GM12878 (cell line): Measurements from ENCODE around the gene KRTAP1-4. TPM values are rescaled to one million over a fixed set of nuclear protein-coding genes. Genes with fewer than 3 reads are reported as not detected.

Source experiments
- ATAC-seq: fragments of 200-7000 bp; cut with Tn5 transposase; 3 replicates; pipeline ENCODE4 v1.9.1; 2020; ENCODE audit warnings: mild to moderate bottlenecking, moderate library complexity
- BruUV-seq: library from RNA; stranded (reverse); fragments of 400-500 nt; replicated peaks from 2 replicates; lab custom pipeline; 2021; lab: Mats Ljungman, UMichigan
- CTCF ChIA-PET: fragments of 300-600 bp; sonication (Branson Sonifier 250); formaldehyde crosslinking; extraction: SDS; loops from one replicate; lab custom pipeline; 2021; ENCODE audit warnings: inconsistent platforms; lab: Yijun Ruan, JAX
- POLR2A ChIA-PET: fragments of 350-600 bp; formaldehyde crosslinking; extraction: SDS; loops from one replicate; lab custom pipeline; 2021; ENCODE audit warnings: inconsistent platforms; lab: Charles Lee
- RAD21 ChIA-PET: fragments of 300-600 bp; sonication (Branson Sonifier 250); formaldehyde crosslinking; loops from one replicate; lab custom pipeline; 2023; ENCODE audit warnings: antibody characterized with exemption; ENCODE audit not compliant: unreplicated experiment; lab: Charles Lee
- SMC1A ChIA-PET: fragments of 300-600 bp; sonication (Branson Sonifier 250); formaldehyde crosslinking; loops from one replicate; lab custom pipeline; 2023; ENCODE audit not compliant: unreplicated experiment, uncharacterized antibody; lab: Charles Lee
- DNase-seq: peaks from one replicate; pipeline ENCODE4 v3.0.0-alpha.2; 2011; ENCODE audit warnings: low read depth, low spot score
- FAIRE-seq: peaks from 3 replicates; lab custom pipeline; 2011; peaks lifted over from hg19 to GRCh38; lab: Jason Lieb, UNC
- H2AFZ ChIP-seq: 2 replicates; pipeline ENCODE4 v1.6.0; 2011; ENCODE audit warnings: low read depth, low read length, control low read depth; ENCODE audit not compliant: control insufficient read depth
- H3K27ac ChIP-seq: 2 replicates; pipeline ENCODE4 v1.5.1; 2011; ENCODE audit warnings: control low read depth; ENCODE audit not compliant: control insufficient read depth, insufficient read depth
- H3K27me3 ChIP-seq, 2 experiments: replicated peaks in 1 of 2; 2 replicates each; pipeline versions ENCODE4 v1.6.0 to v1.6.1; 2011; ENCODE audit warnings: low read length in 1 of 2; ENCODE audit not compliant: control insufficient read depth in 2 of 2, insufficient read depth in 2 of 2
- H3K36me3 ChIP-seq, 2 experiments: 2 replicates each; pipeline ENCODE4 v1.5.1; 2011; ENCODE audit warnings: low read length in 1 of 2; ENCODE audit not compliant: control insufficient read depth in 2 of 2, insufficient read depth in 2 of 2
- H3K4me1 ChIP-seq: 2 replicates; pipeline ENCODE4 v1.6.1; 2011; ENCODE audit warnings: mild to moderate bottlenecking, low read length, moderate library complexity, mixed read lengths; ENCODE audit not compliant: control insufficient read depth, insufficient read depth
- H3K4me2 ChIP-seq: 2 replicates; pipeline ENCODE4 v1.6.0; 2011; ENCODE audit warnings: control low read depth; ENCODE audit not compliant: control insufficient read depth, insufficient read depth
- H3K4me3 ChIP-seq: fragments of 200-600 bp; sonication (generic); 2 replicates; pipeline ENCODE4 v1.5.1; 2016
- H3K79me2 ChIP-seq: 2 replicates; pipeline ENCODE4 v1.6.0; 2011; ENCODE audit warnings: low read length; ENCODE audit not compliant: control insufficient read depth, insufficient read depth
- H3K9ac ChIP-seq: 2 replicates; pipeline ENCODE4 v1.8.0; 2011; ENCODE audit warnings: low read length, control low read depth, mixed read lengths; ENCODE audit not compliant: control insufficient read depth, insufficient read depth
- H3K9me3 ChIP-seq: replicated peaks from 3 replicates; pipeline ENCODE4 v1.5.1; 2011; ENCODE audit warnings: mild to moderate bottlenecking, low read length; ENCODE audit not compliant: control insufficient read depth, insufficient read depth
- H4K20me1 ChIP-seq: 2 replicates; pipeline ENCODE4 v1.6.0; 2011; ENCODE audit not compliant: control insufficient read depth, insufficient read depth
- CHD4 ChIP-seq: fragments of 200-600 bp; sonication (generic); IDR thresholded peaks from 2 replicates; pipeline ENCODE4 v1.6.1; 2016; ENCODE audit warnings: mild to moderate bottlenecking
- EGR1 ChIP-seq, 2 experiments: IDR thresholded peaks; 1 replicate in 1 of 2; 2 replicates in 1 of 2; pipeline ENCODE4 v1.6.1; 2011 to 2012; ENCODE audit warnings: low read depth in 2 of 2, low read length in 2 of 2, borderline replicate concordance in 1 of 2, mild to moderate bottlenecking in 1 of 2, moderate library complexity in 1 of 2
- EP300 ChIP-seq, 2 experiments: fragments of 150-350 bp in 1 of 2; IDR thresholded peaks; 2 replicates each; pipeline ENCODE4 v1.6.1; 2011 to 2012; ENCODE audit warnings: low read depth in 2 of 2, low read length in 2 of 2, borderline replicate concordance in 1 of 2, improper control_type of control experiment in 1 of 2, inconsistent platforms in 1 of 2; ENCODE audit not compliant: control insufficient read depth in 1 of 2
- FOXM1 ChIP-seq: IDR thresholded peaks from 2 replicates; pipeline ENCODE4 v1.6.1; 2012; ENCODE audit warnings: low read depth, mild to moderate bottlenecking, inconsistent platforms, low read length, moderate library complexity
- HDAC6 ChIP-seq: fragments of 200-600 bp; sonication (generic); IDR thresholded peaks from one replicate; pipeline ENCODE4 v1.8.0; 2017; ENCODE audit warnings: antibody characterized with exemption; ENCODE audit not compliant: unreplicated experiment
- MEF2B ChIP-seq: fragments of 450-650 bp; IDR thresholded peaks from 2 replicates; pipeline ENCODE4 v1.6.1; 2018; ENCODE audit warnings: mild to moderate bottlenecking, moderate library complexity; ENCODE audit not compliant: partially characterized antibody, poor library complexity, severe bottlenecking
- NFXL1 ChIP-seq: fragments of 450-650 bp; IDR thresholded peaks from 2 replicates; pipeline ENCODE4 v1.6.1; 2017; ENCODE audit warnings: antibody characterized with exemption, mild to moderate bottlenecking, borderline replicate concordance
- PAX8 ChIP-seq: fragments of 450-650 bp; IDR thresholded peaks from 2 replicates; pipeline ENCODE4 v1.6.1; 2017; ENCODE audit warnings: mild to moderate bottlenecking, moderate library complexity
- RAD21 ChIP-seq: IDR thresholded peaks from 2 replicates; pipeline ENCODE4 v1.6.1; 2011; ENCODE audit warnings: mild to moderate bottlenecking, low read depth, low read length, moderate library complexity; ENCODE audit not compliant: insufficient read depth
- SPI1 ChIP-seq: IDR thresholded peaks from 2 replicates; pipeline ENCODE4 v1.6.1; 2011; ENCODE audit warnings: low read depth, mild to moderate bottlenecking, low read length, moderate library complexity, borderline replicate concordance; ENCODE audit not compliant: insufficient read depth
- TCF7 ChIP-seq: IDR thresholded peaks from 2 replicates; pipeline ENCODE4 v1.6.1; 2014; ENCODE audit warnings: antibody characterized with exemption, borderline replicate concordance
- ZBED1 ChIP-seq: IDR thresholded peaks from 2 replicates; pipeline ENCODE4 v1.6.1; 2016; ENCODE audit warnings: borderline replicate concordance
- WGBS: methylation state at CpG from one replicate; pipeline ENCODE4 v1.1.6; 2016; ENCODE audit warnings: low lambda C conversion rate; ENCODE audit not compliant: insufficient replicate concordance, insufficient coverage; ENCODE audit errors: missing lambda C conversion rate; 5-methylcytosine and 5-hydroxymethylcytosine counted together
- in situ Hi-C: fragments of 300-500 bp; cut with MboI; formaldehyde crosslinking; loops from 9 replicates; pipeline ENCODE4 v1.14.3; 2018; ENCODE audit warnings: mixed read lengths
- intact Hi-C: fragments of 100-400 bp; cut with micrococcal nuclease; formaldehyde crosslinking; loops from one replicate; pipeline ENCODE4 v1.14.2; 2022; ENCODE audit not compliant: unreplicated experiment
- polyA plus RNA-seq, 11 experiments: library from polyadenylated mRNA; depleted of rRNA in 4 of 11; unstranded in 6 of 11; stranded (reverse) in 5 of 11; fragments of >200 nt; fragmentation: Nextera tagmentation in 4 of 11; fragmentation: Illumina TruSeq in 1 of 11; extraction: Ambion mirVana in 4 of 11; extraction: Trizol in 1 of 11; gene quantifications; 1 replicate in 1 of 11; 2 replicates in 10 of 11; pipeline versions ENCODE4 v1.2.1 to v1.2.3, GENCODE V29; 2011 to 2016; ENCODE audit warnings: inconsistent platforms in 2 of 11, missing spikeins in 2 of 11, low read depth in 1 of 11
- total RNA-seq, 4 experiments: library from RNA; depleted of rRNA in 3 of 4; stranded (reverse); fragments of >200 nt in 3 of 4; fragmentation: Illumina TruSeq in 1 of 4; extraction: Trizol in 1 of 4; gene quantifications; 2 replicates each; pipeline versions ENCODE4 v1.2.1 to v1.2.3, GENCODE V29; 2013 to 2021
- TF ChIP-seq, protein P1 (sequence below): fragments of 450-650 bp; IDR thresholded peaks from 2 replicates; pipeline ENCODE4 v1.6.1; 2017; ENCODE audit warnings: mild to moderate bottlenecking, low read depth, inconsistent platforms; ENCODE audit not compliant: poor library complexity, severe bottlenecking
- TF ChIP-seq, protein P2 (sequence below): IDR thresholded peaks from 2 replicates; pipeline ENCODE4 v1.6.1; 2012; ENCODE audit warnings: low read depth, low read length, improper control_type of control experiment
- TF ChIP-seq, protein P3 (sequence below): fragments of 450-650 bp; IDR thresholded peaks from 2 replicates; pipeline ENCODE4 v1.6.1; 2017; ENCODE audit warnings: mild to moderate bottlenecking, moderate library complexity

The KRTAP1-4 gene
- total and polyA plus RNA-seq, 10 of the 15 experiments (the other 5 are each of a cell fraction or from before 2014, with no cell fraction given) = not detected

DNA sequence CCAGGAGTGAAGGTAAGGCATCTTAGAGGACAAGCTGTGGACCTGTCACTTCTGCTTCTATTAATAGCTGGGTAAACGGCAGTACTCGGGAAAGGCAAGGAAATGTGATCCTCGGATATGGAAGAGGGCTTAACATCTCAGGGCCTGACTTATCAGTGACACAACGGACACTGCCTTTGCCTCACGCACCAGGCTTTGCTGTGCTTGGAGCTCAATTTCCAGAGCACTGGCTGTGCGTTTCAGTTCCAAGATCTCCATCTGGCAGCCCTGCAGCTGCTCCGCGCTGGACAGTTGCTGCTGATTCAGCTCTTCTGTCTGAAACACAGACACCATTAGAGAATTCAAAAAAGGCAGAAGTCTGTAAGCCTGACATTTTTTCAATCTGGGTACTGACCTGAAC, 49.4 kb downstream of the KRTAP1-4 start:
- RAD21 ChIA-PET = no interaction called here
- 45% methylated on average over 8 of the region's 8 CpGs for WGBS
- H3K27ac ChIP-seq = no peak overlapping the region
- no peak overlapping the region for H3K9ac ChIP-seq
- POLR2A ChIA-PET = no interaction called here
- H3K79me2 ChIP-seq = no peaks in the 10 kb centered on the region
- CTCF ChIA-PET = no interaction called here
- intact Hi-C loops (no loop called here), in situ Hi-C loops (no loop called here)
- no peaks in the 10 kb centered on the region for H4K20me1 ChIP-seq
- BruUV-seq = no TSS peak
- H2AFZ ChIP-seq = no peak overlapping the region
- H3K4me2 ChIP-seq = no peak overlapping the region
- H3K9me3 ChIP-seq = no peaks in the 10 kb centered on the region
- TF ChIP-seq SPI1 (no peak), EP300 (IDR thresholded peaks at IDR 0.05; ENCODE audit: borderline replicate concordance in 1 of 2, control insufficient read depth in 1 of 2, low read depth in 2 of 2, low read length in 2 of 2) (no peak), FOXM1 (no peak), TCF7 (no peak), ZBED1 (no peak), RAD21 (no peak), MEF2B (no peak), HDAC6 (no peak), NFXL1 (no peak), CHD4 (no peak), PAX8 (no peak), EGR1 (IDR thresholded peaks at IDR 0.05; ENCODE audit: borderline replicate concordance in 1 of 2, low read depth in 2 of 2, low read length in 2 of 2) (no peak)
- TF ChIP-seq, protein P1, sequence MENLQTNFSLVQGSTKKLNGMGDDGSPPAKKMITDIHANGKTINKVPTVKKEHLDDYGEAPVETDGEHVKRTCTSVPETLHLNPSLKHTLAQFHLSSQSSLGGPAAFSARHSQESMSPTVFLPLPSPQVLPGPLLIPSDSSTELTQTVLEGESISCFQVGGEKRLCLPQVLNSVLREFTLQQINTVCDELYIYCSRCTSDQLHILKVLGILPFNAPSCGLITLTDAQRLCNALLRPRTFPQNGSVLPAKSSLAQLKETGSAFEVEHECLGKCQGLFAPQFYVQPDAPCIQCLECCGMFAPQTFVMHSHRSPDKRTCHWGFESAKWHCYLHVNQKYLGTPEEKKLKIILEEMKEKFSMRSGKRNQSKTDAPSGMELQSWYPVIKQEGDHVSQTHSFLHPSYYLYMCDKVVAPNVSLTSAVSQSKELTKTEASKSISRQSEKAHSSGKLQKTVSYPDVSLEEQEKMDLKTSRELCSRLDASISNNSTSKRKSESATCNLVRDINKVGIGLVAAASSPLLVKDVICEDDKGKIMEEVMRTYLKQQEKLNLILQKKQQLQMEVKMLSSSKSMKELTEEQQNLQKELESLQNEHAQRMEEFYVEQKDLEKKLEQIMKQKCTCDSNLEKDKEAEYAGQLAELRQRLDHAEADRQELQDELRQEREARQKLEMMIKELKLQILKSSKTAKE = no peak
- TF ChIP-seq, protein P2, sequence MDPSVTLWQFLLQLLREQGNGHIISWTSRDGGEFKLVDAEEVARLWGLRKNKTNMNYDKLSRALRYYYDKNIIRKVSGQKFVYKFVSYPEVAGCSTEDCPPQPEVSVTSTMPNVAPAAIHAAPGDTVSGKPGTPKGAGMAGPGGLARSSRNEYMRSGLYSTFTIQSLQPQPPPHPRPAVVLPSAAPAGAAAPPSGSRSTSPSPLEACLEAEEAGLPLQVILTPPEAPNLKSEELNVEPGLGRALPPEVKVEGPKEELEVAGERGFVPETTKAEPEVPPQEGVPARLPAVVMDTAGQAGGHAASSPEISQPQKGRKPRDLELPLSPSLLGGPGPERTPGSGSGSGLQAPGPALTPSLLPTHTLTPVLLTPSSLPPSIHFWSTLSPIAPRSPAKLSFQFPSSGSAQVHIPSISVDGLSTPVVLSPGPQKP = no peak
- TF ChIP-seq, protein P3, sequence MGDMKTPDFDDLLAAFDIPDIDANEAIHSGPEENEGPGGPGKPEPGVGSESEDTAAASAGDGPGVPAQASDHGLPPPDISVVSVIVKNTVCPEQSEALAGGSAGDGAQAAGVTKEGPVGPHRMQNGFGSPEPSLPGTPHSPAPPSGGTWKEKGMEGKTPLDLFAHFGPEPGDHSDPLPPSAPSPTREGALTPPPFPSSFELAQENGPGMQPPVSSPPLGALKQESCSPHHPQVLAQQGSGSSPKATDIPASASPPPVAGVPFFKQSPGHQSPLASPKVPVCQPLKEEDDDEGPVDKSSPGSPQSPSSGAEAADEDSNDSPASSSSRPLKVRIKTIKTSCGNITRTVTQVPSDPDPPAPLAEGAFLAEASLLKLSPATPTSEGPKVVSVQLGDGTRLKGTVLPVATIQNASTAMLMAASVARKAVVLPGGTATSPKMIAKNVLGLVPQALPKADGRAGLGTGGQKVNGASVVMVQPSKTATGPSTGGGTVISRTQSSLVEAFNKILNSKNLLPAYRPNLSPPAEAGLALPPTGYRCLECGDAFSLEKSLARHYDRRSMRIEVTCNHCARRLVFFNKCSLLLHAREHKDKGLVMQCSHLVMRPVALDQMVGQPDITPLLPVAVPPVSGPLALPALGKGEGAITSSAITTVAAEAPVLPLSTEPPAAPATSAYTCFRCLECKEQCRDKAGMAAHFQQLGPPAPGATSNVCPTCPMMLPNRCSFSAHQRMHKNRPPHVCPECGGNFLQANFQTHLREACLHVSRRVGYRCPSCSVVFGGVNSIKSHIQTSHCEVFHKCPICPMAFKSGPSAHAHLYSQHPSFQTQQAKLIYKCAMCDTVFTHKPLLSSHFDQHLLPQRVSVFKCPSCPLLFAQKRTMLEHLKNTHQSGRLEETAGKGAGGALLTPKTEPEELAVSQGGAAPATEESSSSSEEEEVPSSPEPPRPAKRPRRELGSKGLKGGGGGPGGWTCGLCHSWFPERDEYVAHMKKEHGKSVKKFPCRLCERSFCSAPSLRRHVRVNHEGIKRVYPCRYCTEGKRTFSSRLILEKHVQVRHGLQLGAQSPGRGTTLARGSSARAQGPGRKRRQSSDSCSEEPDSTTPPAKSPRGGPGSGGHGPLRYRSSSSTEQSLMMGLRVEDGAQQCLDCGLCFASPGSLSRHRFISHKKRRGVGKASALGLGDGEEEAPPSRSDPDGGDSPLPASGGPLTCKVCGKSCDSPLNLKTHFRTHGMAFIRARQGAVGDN = no peak
- TF ChIP-seq, all 136 proteins: peak for 0
- no peak for ATAC-seq
- FAIRE-seq = no peak
- DNase-seq = no peak
- H3K27me3 ChIP-seq = peaks cover 0 to 5% of the 10 kb centered on the region in 2 experiments; a peak in 2 of 4 replicates
- H3K4me3 ChIP-seq = no peak overlapping the region
- H3K4me1 ChIP-seq = no peaks in the 10 kb centered on the region
- SMC1A ChIA-PET = no interaction called here
- H3K36me3 ChIP-seq = no peaks in the 10 kb centered on the region
